OCI-M1 (cell line): ENCODE results near the gene JPH2.
"Not testable (repeated sequence)": the region's sequence is repeated elsewhere in the genome, so short reads cannot be mapped to it uniquely, and the experiment has no call there.

Source experiments
- DNase-seq: peaks from one replicate; lab custom pipeline; 2025; lab: John Stamatoyannopoulos, UW

JPH2 gene

DNA sequence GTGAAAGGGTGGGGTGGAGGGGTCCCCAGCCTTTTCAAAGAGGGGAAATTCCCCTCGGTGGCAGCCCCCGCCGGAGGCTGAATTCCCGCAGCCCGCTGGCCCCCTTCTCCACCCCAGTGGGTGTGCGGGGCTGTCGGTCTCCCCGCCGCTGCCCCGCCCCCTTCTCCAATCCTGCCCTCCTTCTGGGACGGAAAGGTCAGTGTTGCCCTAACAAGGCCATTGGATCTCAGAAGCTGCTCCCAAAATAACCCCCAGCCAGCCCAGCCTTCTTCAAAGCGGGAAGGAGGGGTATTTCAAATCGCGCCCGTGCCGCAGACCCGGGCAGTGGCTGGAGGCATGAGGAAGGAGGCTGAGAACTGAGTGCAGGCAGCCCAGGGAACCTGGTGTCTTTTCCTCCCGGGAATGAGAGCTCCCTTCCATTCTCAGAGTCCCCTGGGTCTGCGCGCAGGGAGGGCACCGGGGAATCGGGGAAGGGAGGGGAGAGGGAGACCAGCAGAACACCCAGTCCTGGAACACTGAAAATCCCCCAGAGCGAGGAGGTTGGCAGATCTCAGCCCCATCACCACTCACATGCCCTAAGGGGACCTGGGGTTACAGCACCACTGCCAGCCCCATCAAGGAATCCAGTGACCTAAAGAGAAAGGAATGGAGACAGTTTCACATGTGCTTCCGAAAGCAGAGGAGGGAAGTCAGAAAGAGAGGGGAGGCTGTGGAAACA lies at the start of gene JPH2:
Gene JPH2, minus strand, starts transcription at position 135 of the 718 bp plus-strand sequence. CDS start 483 bp downstream, outside the sequence.
- DNase-seq: no peak

- no peak for DNase-seq
These were observed 48.7 kb upstream of the JPH2 start for GRCh38 chr20:44235702-44236101.

DNA sequence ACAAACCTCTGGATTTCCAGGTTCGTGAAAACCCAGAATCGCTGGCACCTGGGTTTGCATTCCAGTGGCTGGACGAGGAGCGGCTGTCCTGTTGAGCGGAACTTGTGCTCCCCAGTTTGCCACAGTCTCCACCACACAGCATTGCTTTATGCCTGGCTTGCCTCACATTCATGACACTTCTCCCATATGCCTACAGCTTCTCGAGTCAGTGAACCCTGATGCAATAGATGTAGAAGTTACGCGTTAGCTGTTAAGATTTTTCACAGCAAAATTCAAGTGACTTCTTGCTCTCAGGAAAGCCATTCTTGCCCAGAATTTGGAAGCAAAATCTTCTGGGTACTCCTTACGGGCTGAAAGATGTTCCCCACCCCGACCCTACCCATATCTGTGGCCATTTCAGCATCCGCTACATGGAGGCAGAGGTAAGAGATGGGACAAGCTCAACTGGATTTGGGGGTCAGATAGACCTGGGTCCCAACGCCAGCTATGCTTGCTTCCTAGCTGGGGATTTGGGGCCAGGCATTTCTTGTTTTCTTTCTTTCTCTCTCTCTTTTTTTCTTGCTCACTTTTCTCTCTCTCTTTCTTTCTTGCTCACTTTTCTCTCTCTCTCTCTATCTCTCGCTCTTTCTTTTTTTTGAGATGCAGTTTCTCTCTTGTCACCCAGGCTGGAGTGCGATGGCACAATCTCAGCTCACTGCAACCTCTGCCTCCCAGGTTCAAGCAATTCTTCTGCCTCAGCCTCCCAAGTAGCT lies 47.8 kb upstream of the JPH2 start:
- DNase-seq: peak; percentile 35

DNA sequence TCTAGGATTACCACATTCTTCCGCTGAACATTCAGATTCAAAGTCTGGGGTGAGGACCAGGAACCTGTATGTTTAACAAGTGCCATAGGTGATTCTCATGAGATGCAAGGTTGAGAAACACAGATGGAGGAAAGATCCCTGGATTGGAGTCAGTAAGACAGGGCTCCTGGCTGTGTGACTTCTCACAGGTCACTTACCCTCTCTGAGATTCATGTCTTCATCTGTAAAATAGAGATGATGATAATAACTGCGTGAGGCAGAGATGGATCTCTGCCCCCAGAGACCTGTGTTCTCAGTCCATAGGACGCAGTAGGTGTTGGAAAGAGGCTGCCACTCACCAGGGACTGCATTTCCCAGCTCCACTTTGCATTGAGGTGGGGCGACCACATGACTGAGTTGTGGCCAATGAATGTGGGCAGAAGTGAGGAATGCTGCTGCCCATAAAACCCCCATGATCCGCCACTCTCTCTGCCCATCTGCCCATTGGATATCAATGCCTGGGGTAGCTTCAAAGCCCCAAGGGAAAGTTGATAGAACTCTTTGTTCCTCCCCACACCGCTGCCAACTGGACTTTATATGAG lies 46.5 kb upstream of the JPH2 start:
- no peak for DNase-seq

DNA sequence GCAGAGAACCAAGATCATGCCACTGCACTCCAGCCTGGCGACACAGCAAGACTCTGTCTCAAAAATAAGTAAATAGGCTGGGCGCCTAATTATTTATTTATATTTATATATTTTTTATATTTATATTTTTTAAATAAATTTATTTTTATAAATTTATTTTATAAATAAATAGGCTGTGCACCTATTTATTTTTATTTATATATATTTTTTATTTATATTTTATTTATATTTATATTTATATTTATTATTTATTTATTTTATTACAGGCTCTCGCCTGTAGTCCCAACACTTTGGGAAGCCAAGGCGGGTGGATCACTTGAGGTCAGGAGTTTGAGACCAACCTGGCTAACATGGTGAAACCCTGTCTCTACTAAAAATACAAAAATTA lies 45.5 kb upstream of the JPH2 start:
- not testable (repeated sequence) for DNase-seq

GRCh38 chr20:44231713-44232468 lies 44.9 kb upstream of the JPH2 start:
- no peak for DNase-seq

- DNase-seq: no peak
These were observed 44.2 kb upstream of the JPH2 start for GRCh38 chr20:44231193-44231592.

DNA sequence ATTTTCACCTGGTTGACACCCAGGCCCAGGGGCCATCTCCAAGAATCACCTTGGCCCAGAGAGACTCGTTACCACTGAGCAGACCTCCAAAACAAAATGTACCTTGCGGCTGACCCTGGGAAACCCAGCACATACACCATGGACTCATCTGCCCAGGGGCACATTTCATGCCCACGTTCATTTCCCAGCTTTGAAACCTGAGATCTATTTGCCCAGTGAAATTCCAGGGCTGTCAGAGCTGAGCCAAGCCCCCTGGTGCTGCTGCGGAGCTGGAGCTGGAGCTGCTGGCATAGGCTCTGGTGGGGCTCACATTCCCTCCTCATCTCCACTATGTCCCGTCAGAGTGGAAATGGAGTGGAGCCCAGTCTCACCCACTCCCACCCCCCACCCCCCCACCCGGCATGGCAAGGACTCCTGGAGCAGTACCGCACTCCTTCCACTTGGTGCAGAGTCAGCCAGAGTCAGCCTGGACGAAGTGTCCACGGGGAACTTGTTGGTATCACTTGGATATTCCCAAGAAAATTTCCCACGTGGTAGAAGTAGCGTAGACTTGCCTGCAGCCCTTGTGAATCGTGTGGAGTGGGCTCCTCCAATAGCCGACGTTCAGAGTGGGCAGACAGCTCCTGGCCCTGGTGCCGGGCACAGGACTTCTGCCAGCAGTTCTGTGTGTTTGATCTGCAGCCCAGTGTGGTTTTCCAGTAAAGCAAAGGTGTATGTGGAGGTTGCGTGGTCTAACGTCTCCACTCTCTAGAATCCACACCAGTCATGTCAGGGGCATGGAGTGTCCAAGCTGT lies 41.7 kb upstream of the JPH2 start:
- DNase-seq: no peak

DNA sequence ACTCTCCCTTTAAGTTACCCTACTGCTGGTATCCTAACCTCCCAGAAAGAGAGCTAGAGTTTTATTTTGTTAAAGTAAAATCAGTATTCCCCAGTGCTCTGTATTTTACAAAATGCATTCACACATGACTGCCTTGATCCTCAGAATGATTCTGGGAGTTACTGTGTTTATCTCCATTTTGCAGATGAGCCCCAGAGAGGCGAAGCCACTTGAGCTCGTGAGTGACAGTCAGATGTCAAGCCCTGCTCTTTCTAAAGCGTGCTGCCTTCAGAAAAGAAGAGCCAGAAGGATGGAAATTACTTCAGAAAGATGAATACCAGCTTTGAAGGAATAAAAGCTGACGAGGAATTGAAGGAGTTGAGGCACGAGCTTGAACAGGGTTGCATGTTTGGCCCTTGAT lies 37.6 kb upstream of the JPH2 start:
- peak; percentile 13 for DNase-seq

GRCh38 chr20:44223721-44224120 lies 36.7 kb upstream of the JPH2 start:
- no peak for DNase-seq

DNA sequence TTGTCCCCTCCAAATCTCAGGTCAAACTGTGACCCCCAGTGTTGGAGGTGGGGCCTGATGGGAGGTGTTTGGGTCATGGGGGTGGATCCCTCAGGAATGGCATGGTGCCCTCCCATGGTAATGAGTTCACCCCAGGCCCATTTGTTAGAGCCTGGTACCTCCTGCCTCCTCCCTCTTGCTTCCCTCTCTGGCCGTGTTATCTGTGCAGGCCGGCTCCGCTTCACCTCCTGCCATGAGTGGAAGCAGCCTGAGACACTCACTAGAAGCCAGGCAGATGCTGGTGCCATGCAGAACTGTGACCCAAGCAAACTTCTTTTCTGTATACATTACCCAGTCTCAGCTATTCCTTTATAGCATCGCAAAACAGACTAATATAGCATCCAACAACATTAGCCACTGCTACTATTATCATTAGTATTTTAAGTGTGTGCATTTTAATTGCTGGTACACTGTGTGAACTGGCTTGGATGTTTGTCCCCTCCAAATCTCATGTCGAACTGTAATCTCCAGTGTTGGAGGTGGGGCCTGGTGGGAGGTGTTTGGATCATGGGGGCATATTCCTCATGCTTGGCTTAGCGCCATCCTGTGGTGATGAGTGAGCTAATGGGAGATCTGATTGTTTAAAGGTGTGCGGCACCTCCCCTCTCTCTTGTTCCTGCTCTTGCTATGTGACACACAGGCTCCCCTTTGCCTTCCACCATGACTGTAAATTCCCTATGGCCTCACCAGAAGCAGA lies 35.8 kb upstream of the JPH2 start:
- DNase-seq: no peak

DNA sequence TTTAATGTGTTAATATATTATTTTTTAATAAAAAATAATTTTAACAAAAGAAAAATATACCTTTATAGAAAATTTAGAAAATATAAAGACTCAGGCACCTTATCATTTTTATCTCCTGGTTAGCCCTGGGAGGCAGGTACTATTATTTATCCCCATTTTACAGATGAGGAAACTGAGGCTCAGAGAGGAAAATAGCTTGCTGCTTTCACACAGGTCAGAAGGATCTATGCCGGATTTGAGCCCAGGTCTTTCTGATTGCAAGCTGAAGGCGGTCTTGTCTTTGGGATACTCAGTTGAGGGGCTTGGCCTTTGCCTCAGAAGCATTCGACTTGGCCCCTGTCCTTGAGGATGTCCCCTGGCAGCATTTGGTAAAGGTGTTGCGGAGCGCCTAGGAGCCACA lies 35.0 kb upstream of the JPH2 start:
- no peak for DNase-seq

- DNase-seq: no peak
These were observed 34.5 kb upstream of the JPH2 start for GRCh38 chr20:44221368-44221954.

- no peak for DNase-seq
These were observed 32.8 kb upstream of the JPH2 start for GRCh38 chr20:44219791-44220190.

DNA sequence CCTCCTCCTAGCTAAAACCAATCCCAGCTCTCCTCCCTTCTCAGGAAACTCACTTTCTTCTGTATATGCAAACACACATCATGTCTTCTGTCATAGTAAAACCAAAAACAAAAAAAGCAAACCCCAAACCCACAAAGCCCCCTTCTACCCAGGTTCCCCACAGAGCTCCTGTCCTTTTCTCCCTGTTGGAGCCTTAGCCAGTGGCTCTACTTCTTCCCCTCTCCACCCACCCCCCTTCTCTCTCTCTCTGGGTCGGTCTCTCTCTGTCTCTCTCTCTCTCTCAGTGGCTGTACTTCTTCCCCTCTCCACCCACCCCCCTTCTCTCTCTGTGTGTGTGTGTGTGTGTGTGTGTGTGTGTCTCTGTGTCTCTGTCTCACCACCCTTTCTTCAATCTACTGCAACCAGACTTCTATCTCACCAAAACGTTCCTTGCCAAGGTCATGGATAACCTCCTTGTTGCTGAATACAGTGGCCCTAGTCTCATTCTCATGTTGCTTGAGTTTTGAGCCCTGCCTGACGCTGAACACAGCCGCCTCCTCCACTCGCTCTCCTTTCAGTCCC lies 32.3 kb upstream of the JPH2 start:
- DNase-seq: no peak

DNA sequence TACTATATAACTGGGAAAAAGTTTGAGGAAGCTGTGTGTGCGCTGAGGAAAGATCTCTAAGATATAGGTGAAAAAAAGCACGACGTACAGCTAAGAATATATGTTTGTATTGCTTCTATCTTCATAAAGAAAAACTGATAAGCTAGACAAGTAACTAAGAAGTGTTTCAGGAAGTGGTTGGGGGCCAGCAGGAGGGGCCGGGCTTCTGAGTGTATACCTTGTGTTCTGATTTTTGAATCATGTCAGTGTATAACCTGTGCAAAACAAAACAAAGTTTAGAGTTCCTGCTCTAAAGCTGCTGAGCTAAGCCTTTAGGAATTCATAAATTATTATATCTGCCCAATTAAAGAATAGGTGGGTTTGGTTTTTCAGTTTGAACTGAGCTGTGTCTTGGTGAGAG lies 31.5 kb upstream of the JPH2 start:
- peak; percentile 54 for DNase-seq

DNA sequence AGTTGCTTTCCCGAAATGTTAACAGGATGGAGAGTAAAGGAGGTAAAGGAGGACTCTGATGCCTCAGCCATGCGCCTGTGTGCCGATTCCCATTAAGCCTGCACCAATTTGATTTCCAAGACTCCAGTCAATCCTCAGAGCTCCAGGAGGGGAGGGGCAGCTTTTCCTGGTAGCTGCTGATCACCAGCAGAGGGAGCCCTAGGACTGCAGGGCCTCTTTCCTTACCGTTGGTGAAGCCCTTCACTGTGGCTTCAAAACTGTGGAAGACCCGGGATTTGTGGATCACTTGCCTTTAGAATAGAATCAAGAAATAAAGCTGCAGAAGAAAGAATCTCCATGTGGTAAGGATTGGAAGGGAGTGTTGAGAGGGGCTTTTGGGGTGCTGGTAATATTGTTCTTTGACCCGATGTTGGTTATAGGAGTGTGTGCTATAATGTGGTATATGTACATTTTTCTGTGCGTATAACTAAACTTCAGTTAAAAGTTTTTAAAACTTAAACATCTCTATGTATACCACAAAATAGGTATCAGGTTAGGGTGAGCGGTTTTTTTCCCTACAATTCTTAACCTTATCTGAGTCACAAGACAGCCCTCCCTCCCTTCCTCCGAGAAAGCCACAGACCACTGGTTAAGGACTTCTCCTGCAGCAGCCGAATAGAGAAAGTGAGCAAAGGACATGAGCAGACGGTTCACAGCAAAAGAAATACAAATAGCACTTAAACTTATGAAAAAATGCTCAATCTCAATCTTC lies 30.5 kb upstream of the JPH2 start:
- peak; percentile 85 for DNase-seq

DNA sequence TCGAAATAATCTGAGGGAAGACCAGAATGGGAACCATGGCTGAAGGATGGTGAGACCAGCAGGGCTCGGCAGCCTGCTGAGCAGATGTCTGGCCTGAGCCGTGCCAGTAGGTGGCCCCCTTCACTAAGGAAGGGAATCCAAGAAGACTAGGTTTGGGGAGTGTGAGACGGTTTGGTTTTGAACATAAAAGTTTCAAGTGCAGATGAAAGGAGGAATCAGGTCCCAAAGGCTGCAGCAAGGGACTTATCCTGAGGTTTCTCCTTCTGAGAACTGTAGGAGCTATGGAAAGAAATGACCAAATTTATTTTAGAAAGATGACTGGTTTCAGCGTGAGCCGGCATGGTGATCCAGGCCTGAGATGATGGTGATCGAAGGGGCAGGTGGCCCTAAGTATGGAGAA lies 28.1 kb upstream of the JPH2 start:
- DNase-seq: peak; percentile 81

DNA sequence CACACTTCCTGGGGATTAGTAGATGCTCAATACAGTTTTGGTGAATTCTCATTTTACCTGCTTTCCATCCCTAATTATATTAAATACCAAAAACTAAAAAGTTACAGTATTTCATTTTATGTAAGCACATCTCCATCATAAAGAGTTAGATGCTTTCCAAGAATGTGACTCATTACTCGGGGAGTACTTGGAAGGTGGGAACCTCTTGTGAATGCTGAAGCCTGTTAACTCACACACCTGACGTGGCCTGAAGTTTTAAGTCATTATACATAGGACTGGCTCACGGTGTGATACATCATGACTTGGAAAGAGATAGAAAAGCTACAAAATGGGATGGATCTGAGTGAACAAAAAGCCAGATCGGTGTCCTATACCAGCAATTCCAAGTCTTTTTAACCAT lies 25.8 kb upstream of the JPH2 start:
- no peak for DNase-seq
